Neuronal stem cell (in vitro differentiated cells): ENCODE measurements around the gene TDRD12.

Source experiments
- DNase-seq: peaks from one replicate; pipeline ENCODE4 v3.0.0-alpha.2; 2013; ENCODE audit warnings: low spot score
- H2AFZ ChIP-seq: one replicate; pipeline ENCODE4 v1.6.1; 2013; ENCODE audit warnings: mild to moderate bottlenecking, low read length, inconsistent platforms
- H2AK5ac ChIP-seq: 2 replicates; pipeline ENCODE4 v1.6.1; 2013; ENCODE audit warnings: low read depth, mild to moderate bottlenecking, inconsistent platforms, low read length, moderate library complexity, mixed read lengths
- H2BK120ac ChIP-seq: 2 replicates; pipeline ENCODE4 v1.6.1; 2013; ENCODE audit warnings: low read depth, mild to moderate bottlenecking, inconsistent platforms, low read length, moderate library complexity, mixed read lengths
- H2BK12ac ChIP-seq: one replicate; pipeline ENCODE4 v1.6.1; 2013; ENCODE audit warnings: low read length, inconsistent platforms
- H2BK15ac ChIP-seq: 2 replicates; pipeline ENCODE4 v1.6.1; 2013; ENCODE audit warnings: mild to moderate bottlenecking, low read length, inconsistent platforms, mixed read lengths
- H2BK5ac ChIP-seq: one replicate; pipeline ENCODE4 v1.6.1; 2013; ENCODE audit warnings: inconsistent platforms, mild to moderate bottlenecking, low read length, moderate library complexity
- H3K14ac ChIP-seq: one replicate; pipeline ENCODE4 v1.6.1; 2013; ENCODE audit warnings: low read length, inconsistent platforms
- H3K18ac ChIP-seq: 2 replicates; pipeline ENCODE4 v1.6.1; 2013; ENCODE audit warnings: low read length, inconsistent platforms
- H3K23ac ChIP-seq: 2 replicates; pipeline ENCODE4 v1.6.1; 2013; ENCODE audit warnings: low read depth, mild to moderate bottlenecking, mixed read lengths, low read length, inconsistent platforms; ENCODE audit not compliant: poor library complexity
- H3K27ac ChIP-seq: replicated peaks from 3 replicates; pipeline ENCODE4 v1.5.1; 2013; ENCODE audit warnings: low read length, inconsistent platforms
- H3K27me3 ChIP-seq, 3 experiments: 2 replicates each; pipeline ENCODE4 v1.6.1; 2013; ENCODE audit warnings: low read length in 3 of 3, mild to moderate bottlenecking in 2 of 3, inconsistent platforms in 1 of 3, low read depth in 1 of 3, mixed read lengths in 1 of 3, moderate library complexity in 1 of 3; ENCODE audit not compliant: control insufficient read depth in 3 of 3, insufficient read depth in 3 of 3
- H3K36me3 ChIP-seq, 2 donors: replicated peaks in 1 of 2; 2 replicates each; pipeline ENCODE4 v1.6.1; 2013; ENCODE audit warnings: low read length in 2 of 2; ENCODE audit not compliant: control insufficient read depth in 2 of 2, insufficient read depth in 2 of 2
- H3K4ac ChIP-seq: 2 replicates; pipeline ENCODE4 v1.6.1; 2013; ENCODE audit warnings: inconsistent platforms, mild to moderate bottlenecking, low read length, moderate library complexity
- H3K4me1 ChIP-seq, 2 donors: 1 replicate in 1 of 2; 2 replicates in 1 of 2; pipeline ENCODE4 v1.6.1; 2013; ENCODE audit warnings: low read length in 2 of 2, low read depth in 1 of 2; ENCODE audit not compliant: control insufficient read depth in 2 of 2, insufficient read depth in 1 of 2
- H3K4me2 ChIP-seq: one replicate; pipeline ENCODE4 v1.6.1; 2013; ENCODE audit warnings: mild to moderate bottlenecking, low read length, inconsistent platforms; ENCODE audit not compliant: insufficient read depth, poor library complexity, severe bottlenecking
- H3K4me3 ChIP-seq, 2 donors: 2 replicates each; pipeline ENCODE4 v1.5.1; 2013; ENCODE audit warnings: low read length in 2 of 2, mild to moderate bottlenecking in 2 of 2, inconsistent platforms in 1 of 2, moderate library complexity in 1 of 2
- H3K79me1 ChIP-seq: one replicate; pipeline ENCODE4 v1.6.1; 2013; ENCODE audit warnings: low read depth, mild to moderate bottlenecking, inconsistent platforms, low read length, moderate library complexity
- H3K9ac ChIP-seq: one replicate; pipeline ENCODE4 v1.6.1; 2013; ENCODE audit warnings: mild to moderate bottlenecking, low read depth, low read length, inconsistent platforms; ENCODE audit not compliant: poor library complexity
- H3K9me3 ChIP-seq, 2 donors: replicated peaks in 1 of 2; 2 replicates each; pipeline versions ENCODE3 to v1.6.1; 2013; ENCODE audit warnings: low read length in 2 of 2, mild to moderate bottlenecking in 2 of 2, inconsistent platforms in 1 of 2, low read depth in 1 of 2, mixed read lengths in 1 of 2, moderate library complexity in 1 of 2; ENCODE audit not compliant: control insufficient read depth in 2 of 2, insufficient read depth in 1 of 2
- H4K8ac ChIP-seq: one replicate; pipeline ENCODE4 v1.6.1; 2013; ENCODE audit warnings: low read depth, mild to moderate bottlenecking, inconsistent platforms, low read length, moderate library complexity
- H4K91ac ChIP-seq: one replicate; pipeline ENCODE4 v1.6.1; 2013; ENCODE audit warnings: low read length, low read depth, mild to moderate bottlenecking, inconsistent platforms; ENCODE audit not compliant: poor library complexity
- WGBS, 2 donors: extraction: QIAGEN DNeasy Blood & Tissue Kit; methylation state at CpG; one replicate each; pipeline ENCODE4 v1.1.7; 2013; ENCODE audit warnings: missing lambda C conversion rate in 2 of 2, mixed read lengths in 1 of 2; ENCODE audit not compliant: insufficient read length in 2 of 2, insufficient replicate concordance in 1 of 2; ENCODE audit errors: extremely low coverage in 2 of 2; 5-methylcytosine and 5-hydroxymethylcytosine counted together

Gene TDRD12

GRCh38 chr19:32680986-32681385 lies 38.6 kb upstream of the TDRD12 start:
- H3K27ac ChIP-seq, result no peak overlapping the region

GRCh38 chr19:32682317-32682716 lies 37.2 kb upstream of the TDRD12 start:
- Histone ChIP-seq H3K4ac (no peak overlapping the region), H3K4me1 (peaks cover 2 to 3% of the 10 kb centered on the region in 2 donors), H3K27me3 (peaks cover 0 to 35% (median 0%) of the 10 kb centered on the region in 3 experiments), H4K8ac (no peak overlapping the region), H3K23ac (no peak overlapping the region), H3K9ac (no peak overlapping the region), H2BK5ac (no peak overlapping the region), H3K36me3 (no peaks in the 10 kb centered on the region), H4K91ac (no peak overlapping the region), H3K79me1 (no peaks in the 10 kb centered on the region), H3K9me3 (no peaks in the 10 kb centered on the region), H2AFZ (no peak overlapping the region), H2BK12ac (no peak overlapping the region), H3K27ac (no peak overlapping the region), H3K4me3 (no peak overlapping the region), H2BK15ac (no peak overlapping the region), H2BK120ac (no peak overlapping the region), H3K4me2 (no peak overlapping the region), H3K18ac (no peak overlapping the region), H3K14ac (no peak overlapping the region), H2AK5ac (no peak overlapping the region)
- WGBS, 2 donors, result no CpG with 5 or more reads among the region's 4 CpGs
- no peak for DNase-seq

More at GRCh38 chr19:32680986-32681385, 38.6 kb upstream of the TDRD12 start:
- Histone ChIP-seq H3K27me3 (peaks cover 7 to 48% (median 9%) of the 10 kb centered on the region in 3 experiments), H2AFZ (no peak overlapping the region), H3K18ac (no peak overlapping the region), H3K4me2 (no peak overlapping the region), H3K23ac (no peak overlapping the region), H4K8ac (no peak overlapping the region), H3K9me3 (no peaks in the 10 kb centered on the region), H3K9ac (no peak overlapping the region), H2BK120ac (no peak overlapping the region), H2BK12ac (no peak overlapping the region), H2AK5ac (no peak overlapping the region), H4K91ac (no peak overlapping the region), H3K4me1 (peaks cover 3 to 10% of the 10 kb centered on the region in 2 donors), H3K4me3 (no peak overlapping the region), H2BK5ac (no peak overlapping the region), H3K36me3 (no peaks in the 10 kb centered on the region), H3K79me1 (no peaks in the 10 kb centered on the region), H3K4ac (no peak overlapping the region), H3K14ac (no peak overlapping the region), H2BK15ac (no peak overlapping the region)
- no CpG with 5 or more reads among the region's 2 CpGs for WGBS, 2 donors
- DNase-seq, result no peak

- H4K91ac ChIP-seq, result no peak overlapping the region
- WGBS, 2 donors, result no CpG with 5 or more reads among the region's 6 CpGs
- no peak overlapping the region for H2BK120ac ChIP-seq
- no peak for DNase-seq
- H2BK15ac ChIP-seq, result no peak overlapping the region
- H3K14ac ChIP-seq, result no peak overlapping the region
- no peak overlapping the region for H2AFZ ChIP-seq
- no peak overlapping the region for H4K8ac ChIP-seq
- H2BK12ac ChIP-seq, result no peak overlapping the region
- no peak overlapping the region for H3K4ac ChIP-seq
- H3K9ac ChIP-seq, result no peak overlapping the region
- peaks cover 0 to 11% (median 0%) of the 10 kb centered on the region in 3 experiments for H3K27me3 ChIP-seq
- no peaks in the 10 kb centered on the region for H3K9me3 ChIP-seq
- H3K18ac ChIP-seq, result no peak overlapping the region
- H3K23ac ChIP-seq, result no peak overlapping the region
- peaks cover 0 to 4% of the 10 kb centered on the region in 2 donors for H3K4me1 ChIP-seq
- H3K27ac ChIP-seq, result no peak overlapping the region
- no peaks in the 10 kb centered on the region for H3K79me1 ChIP-seq
- H2AK5ac ChIP-seq, result no peak overlapping the region
- no peak overlapping the region for H3K4me3 ChIP-seq
- H2BK5ac ChIP-seq, result no peak overlapping the region
- no peak overlapping the region for H3K4me2 ChIP-seq
- H3K36me3 ChIP-seq, result no peaks in the 10 kb centered on the region
These were observed 32.6 kb upstream of the TDRD12 start for GRCh38 chr19:32686847-32687475.

- WGBS, 2 donors, result no CpG with 5 or more reads among the region's 4 CpGs
- no peak for DNase-seq
- no peak overlapping the region for H2BK15ac ChIP-seq
These were observed 31.9 kb upstream of the TDRD12 start for GRCh38 chr19:32687681-32688080.

More at GRCh38 chr19:32687681-32688080, 31.9 kb upstream of the TDRD12 start:
- Histone ChIP-seq H3K79me1 (peaks cover 4% of the 10 kb centered on the region), H2AK5ac (no peak overlapping the region), H3K4me3 (no peak overlapping the region), H3K4me2 (no peak overlapping the region), H4K91ac (no peak overlapping the region), H2AFZ (no peak overlapping the region), H3K36me3 (peaks cover 0 to under 1% of the 10 kb centered on the region in 2 donors), H3K23ac (no peak overlapping the region), H3K27me3 (peaks cover 0 to 8% (median 0%) of the 10 kb centered on the region in 3 experiments), H3K18ac (no peak overlapping the region), H2BK5ac (no peak overlapping the region), H3K9ac (no peak overlapping the region), H3K14ac (peak overlapping the region; percentile 38), H2BK12ac (no peak overlapping the region), H2BK120ac (no peak overlapping the region), H3K4ac (no peak overlapping the region), H3K27ac (no peak overlapping the region), H3K9me3 (no peaks in the 10 kb centered on the region), H3K4me1 (peaks cover 0 to 7% of the 10 kb centered on the region in 2 donors), H4K8ac (no peak overlapping the region)
